CD8-positive, alpha-beta memory T cell (primary cell): ENCODE results near the gene NFIB. TPM values are rescaled to one million over a fixed set of nuclear protein-coding genes. Genes with fewer than 3 reads are reported as not detected.

Experiments
- CTCF ChIA-PET: fragments of 350-600 bp; sonication (Branson Sonifier 250); formaldehyde crosslinking; loops from one replicate; lab custom pipeline; 2021; ENCODE audit warnings: antibody characterized with exemption; lab: Charles Lee
- POLR2A ChIA-PET: fragments of 350-600 bp; sonication (Branson Sonifier 250); formaldehyde crosslinking; loops from one replicate; lab custom pipeline; 2021; ENCODE audit warnings: antibody characterized with exemption; lab: Charles Lee
- DNase-seq, 5 donors: peaks; one replicate each; pipeline versions ENCODE4 v3.0.0 to v3.0.0-alpha.2; 2020 to 2022; ENCODE audit warnings: mixed read lengths in 1 of 5
- H3K27ac ChIP-seq: one replicate; pipeline ENCODE4 v1.7.0; 2013; ENCODE audit warnings: low read depth, mild to moderate bottlenecking, low read length, moderate library complexity
- H3K27me3 ChIP-seq: 2 replicates; pipeline ENCODE4 v1.7.0; 2013; ENCODE audit warnings: low read length, mild to moderate bottlenecking; ENCODE audit not compliant: insufficient read depth, poor library complexity, severe bottlenecking
- H3K36me3 ChIP-seq: 2 replicates; pipeline ENCODE4 v1.7.0; 2013; ENCODE audit warnings: mild to moderate bottlenecking, low read length, moderate library complexity; ENCODE audit not compliant: insufficient read depth
- H3K4me1 ChIP-seq: 2 replicates; pipeline ENCODE4 v1.7.0; 2013; ENCODE audit warnings: mild to moderate bottlenecking, low read length, moderate library complexity; ENCODE audit not compliant: insufficient read depth
- H3K4me3 ChIP-seq: 2 replicates; pipeline ENCODE4 v1.7.0; 2013; ENCODE audit warnings: mild to moderate bottlenecking, low read length
- H3K9me3 ChIP-seq: 2 replicates; pipeline ENCODE4 v1.7.0; 2013; ENCODE audit warnings: mild to moderate bottlenecking, low read length
- H3K27ac Mint-ChIP-seq, 8 donors: one replicate each; pipeline ENCODE4 v1.8.0; 2020 to 2021; ENCODE audit warnings: mixed read lengths in 8 of 8, mild to moderate bottlenecking in 6 of 8, inconsistent platforms in 3 of 8, moderate library complexity in 3 of 8
- H3K27me3 Mint-ChIP-seq, 2 donors: one replicate each; pipeline ENCODE4 v1.8.0; 2020 to 2021; ENCODE audit warnings: mixed read lengths in 2 of 2, mild to moderate bottlenecking in 1 of 2, moderate library complexity in 1 of 2
- H3K36me3 Mint-ChIP-seq, 3 donors: one replicate each; pipeline ENCODE4 v1.8.0; 2020 to 2021; ENCODE audit warnings: mixed read lengths in 3 of 3, inconsistent platforms in 1 of 3, mild to moderate bottlenecking in 1 of 3
- H3K4me1 Mint-ChIP-seq, 3 donors: one replicate each; pipeline ENCODE4 v1.8.0; 2020 to 2021; ENCODE audit warnings: mixed read lengths in 3 of 3, inconsistent platforms in 1 of 3, mild to moderate bottlenecking in 1 of 3
- H3K4me3 Mint-ChIP-seq, 7 donors: one replicate each; pipeline ENCODE4 v1.8.0; 2020 to 2021; ENCODE audit warnings: mixed read lengths in 7 of 7, mild to moderate bottlenecking in 6 of 7, moderate library complexity in 4 of 7, inconsistent platforms in 2 of 7
- H3K9me3 Mint-ChIP-seq, 5 donors: one replicate each; pipeline ENCODE4 v1.8.0; 2020 to 2022; ENCODE audit warnings: mixed read lengths in 5 of 5, mild to moderate bottlenecking in 3 of 5, moderate library complexity in 2 of 5, inconsistent platforms in 1 of 5
- polyA plus RNA-seq: library from polyadenylated mRNA; unstranded; fragments of 300-500 nt; fragmentation: Illumina TruSeq; gene quantifications from one replicate; pipeline ENCODE4 v1.2.3, GENCODE V29; 2021
- total RNA-seq, 2 experiments: library from RNA; stranded (reverse); gene quantifications; one replicate each; pipeline ENCODE4 v1.2.3, GENCODE V29; 2021

The NFIB gene
- total and polyA plus RNA-seq, 3 experiments from 2014 or later = not detected

DNA sequence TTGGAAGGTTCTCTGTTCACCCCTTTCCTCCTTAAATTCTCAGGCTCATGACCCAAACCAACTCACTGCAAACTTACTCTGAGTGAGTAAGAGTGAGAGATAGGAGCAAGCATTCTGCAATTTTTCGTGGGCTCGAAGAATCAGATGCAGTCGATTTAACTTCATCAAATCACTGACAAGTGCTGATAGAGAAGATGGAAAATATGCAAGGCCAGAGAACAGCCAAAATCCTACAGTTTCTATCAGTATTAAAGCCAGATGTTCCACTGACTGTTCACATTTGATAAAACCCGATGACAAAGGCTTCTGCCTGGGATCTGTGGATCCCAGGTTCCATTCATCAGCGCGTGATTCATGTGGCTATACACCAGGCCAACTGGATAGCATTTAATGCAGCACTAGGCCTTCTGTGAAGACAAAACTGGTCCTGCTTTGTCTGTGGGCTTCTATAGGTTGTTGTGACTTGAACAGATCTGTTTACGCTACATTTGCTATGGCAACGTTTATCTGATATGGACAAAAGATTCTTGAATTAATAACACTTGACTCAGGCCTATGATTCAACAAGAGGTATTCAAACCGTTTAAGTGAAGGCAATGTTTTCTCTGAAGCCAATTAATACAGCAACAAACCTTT is 251.2 kb downstream of the NFIB start:
- ChIA-PET CTCF (no interaction called here), POLR2A (no interaction called here)
- no peak overlapping the region for H3K27ac ChIP-seq
- no peak overlapping the region for H3K4me3 ChIP-seq
- no peak overlapping the region for H3K27ac Mint-ChIP-seq
- peaks cover 0 to 4% (median 0%) of the 10 kb centered on the region in 5 donors for H3K9me3 Mint-ChIP-seq
- no peaks in the 10 kb centered on the region for H3K4me1 Mint-ChIP-seq
- no peaks in the 10 kb centered on the region for H3K36me3 Mint-ChIP-seq
- H3K4me1 ChIP-seq = no peaks in the 10 kb centered on the region
- no peak overlapping the region for H3K4me3 Mint-ChIP-seq
- no peaks in the 10 kb centered on the region for H3K27me3 ChIP-seq
- no peaks in the 10 kb centered on the region for H3K9me3 ChIP-seq
- no peaks in the 10 kb centered on the region for H3K27me3 Mint-ChIP-seq
- H3K36me3 ChIP-seq = no peaks in the 10 kb centered on the region
- no peak for DNase-seq

DNA sequence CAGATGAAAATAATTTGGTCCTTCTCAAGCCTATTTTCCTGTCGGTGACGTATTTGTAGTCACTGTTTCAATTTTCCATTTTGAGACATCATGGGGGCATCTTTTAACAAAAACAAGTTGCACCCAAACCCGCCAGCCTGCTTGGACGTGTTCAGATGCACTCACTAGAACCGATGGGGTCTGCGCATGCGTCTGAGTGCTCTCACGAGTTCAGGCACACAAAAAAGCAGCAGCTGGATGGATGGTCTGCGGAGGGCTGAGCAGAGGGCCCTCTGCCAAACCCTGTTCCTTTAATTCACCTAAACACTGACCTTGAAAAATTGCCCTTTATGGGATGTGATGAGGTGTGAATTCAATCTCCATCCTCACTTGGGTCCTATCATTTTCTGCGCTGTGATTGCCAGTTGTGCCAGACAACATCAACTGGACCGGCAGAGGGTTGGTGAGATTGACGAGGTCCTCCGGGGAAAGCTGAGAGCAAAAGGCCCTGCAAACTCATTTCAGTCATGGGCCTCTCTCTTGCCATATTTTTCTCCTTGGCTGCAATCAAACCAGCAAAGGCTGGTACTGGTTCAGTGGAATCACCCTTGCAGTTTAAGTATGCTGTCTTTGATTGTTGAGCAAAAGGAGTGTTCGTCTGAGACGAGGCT is 251.9 kb downstream of the NFIB start:
- H3K27ac ChIP-seq = no peak overlapping the region
- H3K4me3 ChIP-seq = no peak overlapping the region

DNA sequence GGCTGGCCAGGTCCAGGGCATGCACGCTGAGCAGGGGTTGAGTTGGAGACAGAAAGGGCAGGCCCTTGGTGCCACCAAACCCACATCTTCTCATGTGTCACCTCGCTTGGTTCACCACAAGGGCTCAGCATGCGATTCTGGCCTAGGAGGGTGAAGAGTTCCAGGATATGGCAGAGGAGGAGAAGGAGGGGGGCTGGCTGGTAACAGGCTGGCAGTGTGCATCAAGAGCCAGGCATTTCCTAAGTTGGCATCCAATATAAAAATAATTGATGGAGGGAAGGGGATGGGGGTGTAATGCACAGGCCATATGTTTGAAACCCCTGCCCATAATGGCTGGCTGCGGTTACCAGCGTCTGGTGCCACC is 255.6 kb downstream of the NFIB start:
- Mint-ChIP-seq H3K9me3 (peaks cover 0 to 3% (median 2%) of the 10 kb centered on the region in 5 donors), H3K36me3 (no peaks in the 10 kb centered on the region), H3K4me1 (no peaks in the 10 kb centered on the region), H3K27me3 (no peaks in the 10 kb centered on the region), H3K4me3 (no peak overlapping the region), H3K27ac (no peak overlapping the region)
- ChIA-PET POLR2A (no interaction called here), CTCF (no interaction called here)
- H3K36me3 ChIP-seq = no peaks in the 10 kb centered on the region
- DNase-seq = no peak
- no peaks in the 10 kb centered on the region for H3K4me1 ChIP-seq
- no peak overlapping the region for H3K27ac ChIP-seq
- no peak overlapping the region for H3K4me3 ChIP-seq
- no peaks in the 10 kb centered on the region for H3K9me3 ChIP-seq
- H3K27me3 ChIP-seq = no peaks in the 10 kb centered on the region

More for the DNA sequence above, 251.9 kb downstream of the NFIB start:
- H3K27ac Mint-ChIP-seq = no peak overlapping the region
- peaks cover 0 to 4% (median 2%) of the 10 kb centered on the region in 5 donors for H3K9me3 Mint-ChIP-seq
- DNase-seq = no peak
- H3K4me3 Mint-ChIP-seq = no peak overlapping the region
- no peaks in the 10 kb centered on the region for H3K4me1 ChIP-seq
- no peaks in the 10 kb centered on the region for H3K27me3 ChIP-seq
- H3K36me3 ChIP-seq = no peaks in the 10 kb centered on the region
- no peaks in the 10 kb centered on the region for H3K27me3 Mint-ChIP-seq
- POLR2A ChIA-PET = no interaction called here
- no peaks in the 10 kb centered on the region for H3K4me1 Mint-ChIP-seq
- no peaks in the 10 kb centered on the region for H3K36me3 Mint-ChIP-seq
- CTCF ChIA-PET = no interaction called here
- H3K9me3 ChIP-seq = no peaks in the 10 kb centered on the region

DNA sequence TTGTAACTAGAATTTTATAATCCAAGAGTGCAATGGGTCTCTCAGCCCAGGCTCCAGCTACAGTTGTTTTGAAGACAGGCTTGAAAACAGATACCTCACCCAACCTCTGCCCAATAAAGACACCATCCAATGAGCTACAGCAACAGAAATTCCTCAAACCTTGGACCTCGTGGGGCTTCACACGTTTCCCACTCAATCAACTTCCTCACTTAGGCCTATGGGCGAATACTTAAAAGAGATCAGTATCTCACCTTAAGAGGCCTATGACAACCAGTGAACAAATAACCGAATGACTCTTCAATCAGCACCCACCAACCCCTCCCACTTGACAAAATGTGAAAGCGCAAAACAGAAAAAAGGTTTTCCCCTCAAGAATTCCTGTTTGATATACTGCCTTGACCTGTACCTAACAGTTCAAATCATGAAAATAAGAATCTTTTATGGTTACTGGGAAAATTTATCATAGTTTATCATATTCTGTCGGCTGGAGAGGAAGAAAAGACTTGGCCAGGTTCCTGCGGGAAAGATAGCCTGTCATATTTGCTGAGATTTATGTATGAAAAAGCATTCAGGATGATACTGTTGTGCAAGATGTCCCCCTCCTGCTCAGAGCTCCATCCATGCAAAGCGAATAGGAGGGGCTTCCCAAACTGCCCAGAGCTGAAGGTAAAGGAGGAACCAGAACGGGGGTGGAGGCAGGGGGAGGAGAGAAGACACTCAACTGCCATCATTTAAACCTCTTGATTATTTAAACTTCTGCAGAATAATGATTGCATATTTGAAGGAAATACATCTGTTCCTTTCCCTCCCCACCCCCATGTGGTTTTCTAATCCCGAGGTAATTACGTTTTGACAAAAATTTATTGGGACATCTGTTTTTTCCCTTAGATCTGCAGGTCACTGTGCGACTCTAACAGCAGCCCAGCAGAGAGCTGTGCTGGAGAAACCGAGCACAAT is 256.3 kb downstream of the NFIB start:
- peaks cover 0 to 3% (median 2%) of the 10 kb centered on the region in 5 donors for H3K9me3 Mint-ChIP-seq
- no peak overlapping the region for H3K27ac Mint-ChIP-seq
- ChIA-PET POLR2A (no interaction called here), CTCF (no interaction called here)
- no peak overlapping the region for H3K4me3 Mint-ChIP-seq
- H3K4me1 Mint-ChIP-seq = no peaks in the 10 kb centered on the region
- Histone ChIP-seq H3K36me3 (no peaks in the 10 kb centered on the region), H3K27ac (no peak overlapping the region), H3K4me1 (no peaks in the 10 kb centered on the region), H3K9me3 (no peaks in the 10 kb centered on the region), H3K4me3 (no peak overlapping the region), H3K27me3 (no peaks in the 10 kb centered on the region)
- no peaks in the 10 kb centered on the region for H3K36me3 Mint-ChIP-seq
- H3K27me3 Mint-ChIP-seq = no peaks in the 10 kb centered on the region
- no peak for DNase-seq

DNA sequence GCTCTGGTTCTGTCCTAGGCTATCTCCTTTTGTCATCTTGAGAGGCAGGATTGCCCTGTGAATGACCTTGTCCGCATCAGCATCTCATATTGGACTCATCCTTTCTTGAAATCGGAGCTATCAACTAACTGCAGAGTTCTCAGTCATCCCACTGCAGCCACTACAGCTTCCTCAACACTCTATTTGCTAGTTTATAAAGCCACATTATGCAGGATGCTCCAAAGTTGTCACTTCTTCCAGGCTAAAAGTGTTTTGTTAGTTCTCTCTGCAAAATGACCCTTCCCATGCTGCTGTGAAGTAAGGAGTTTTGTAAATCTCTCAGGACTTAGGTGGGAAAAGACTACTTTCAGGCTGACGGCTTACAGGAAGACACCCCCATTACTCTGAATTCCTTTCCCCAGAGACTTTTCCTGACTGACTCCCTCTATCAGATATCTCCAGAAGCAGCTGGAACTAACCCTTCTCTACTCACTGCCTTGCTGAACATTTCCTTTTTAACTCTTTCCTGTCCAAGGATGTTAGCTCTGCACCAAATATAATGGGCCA is 257.6 kb downstream of the NFIB start:
- H3K4me3 Mint-ChIP-seq = no peak overlapping the region
- POLR2A ChIA-PET = no interaction called here
- CTCF ChIA-PET = no interaction called here

DNA sequence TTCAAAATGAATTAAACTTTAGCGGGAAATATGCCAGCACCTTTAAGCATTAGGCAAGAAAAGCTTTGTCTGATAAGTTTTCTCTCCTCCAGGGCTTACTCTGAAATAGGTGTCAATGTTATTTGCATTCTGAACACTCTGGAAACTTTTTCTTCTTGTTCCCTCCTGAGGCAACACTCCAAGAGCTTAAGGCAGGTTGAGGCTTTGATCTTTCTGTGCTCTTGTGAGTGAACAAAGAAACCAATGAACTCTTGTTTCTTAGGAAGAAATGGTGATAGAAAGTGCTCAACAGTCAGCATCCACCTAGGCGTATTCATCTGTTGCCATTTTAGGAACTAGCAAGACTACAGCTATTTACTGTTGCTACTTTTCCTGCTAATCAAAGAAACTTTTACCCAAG is 259.8 kb downstream of the NFIB start:
- Histone ChIP-seq H3K4me1 (no peaks in the 10 kb centered on the region), H3K4me3 (no peak overlapping the region), H3K36me3 (no peaks in the 10 kb centered on the region), H3K9me3 (no peaks in the 10 kb centered on the region), H3K27me3 (no peaks in the 10 kb centered on the region), H3K27ac (no peak overlapping the region)
- no peak overlapping the region for H3K4me3 Mint-ChIP-seq
- CTCF ChIA-PET = no interaction called here
- H3K4me1 Mint-ChIP-seq = no peaks in the 10 kb centered on the region
- H3K9me3 Mint-ChIP-seq = peaks cover 0 to 13% (median 3%) of the 10 kb centered on the region in 5 donors
- H3K27me3 Mint-ChIP-seq = no peaks in the 10 kb centered on the region
- no peak overlapping the region for H3K27ac Mint-ChIP-seq
- DNase-seq = no peak
- POLR2A ChIA-PET = no interaction called here
- no peaks in the 10 kb centered on the region for H3K36me3 Mint-ChIP-seq

More for the DNA sequence above, 257.6 kb downstream of the NFIB start:
- Histone ChIP-seq H3K27ac (no peak overlapping the region), H3K27me3 (no peaks in the 10 kb centered on the region), H3K4me1 (no peaks in the 10 kb centered on the region), H3K36me3 (no peaks in the 10 kb centered on the region), H3K9me3 (no peaks in the 10 kb centered on the region), H3K4me3 (no peak overlapping the region)
- Mint-ChIP-seq H3K9me3 (peaks cover 0 to 13% (median 2%) of the 10 kb centered on the region in 5 donors), H3K4me1 (no peaks in the 10 kb centered on the region), H3K27ac (no peak overlapping the region), H3K36me3 (no peaks in the 10 kb centered on the region), H3K27me3 (no peaks in the 10 kb centered on the region)
- DNase-seq = no peak

DNA sequence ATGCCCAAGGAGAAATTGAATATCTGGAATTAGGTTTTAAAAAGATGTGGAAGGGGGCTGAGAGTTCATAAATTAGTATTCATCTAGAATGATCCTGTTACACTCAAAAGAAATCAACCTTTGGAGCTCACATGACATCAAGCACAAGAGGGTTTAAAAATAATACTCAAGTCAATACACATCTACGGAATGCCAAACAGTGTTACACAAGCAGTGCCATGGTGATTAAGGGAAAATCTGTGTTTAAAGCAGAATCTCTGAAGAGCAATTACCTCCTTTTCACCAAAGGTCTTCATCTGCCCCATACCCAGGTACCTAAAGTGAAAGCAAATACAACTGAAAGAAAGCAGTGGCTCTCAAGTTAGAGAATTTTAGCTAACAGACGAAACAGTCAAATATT is 261.6 kb downstream of the NFIB start:
- Histone ChIP-seq H3K4me1 (no peaks in the 10 kb centered on the region), H3K27me3 (no peaks in the 10 kb centered on the region), H3K9me3 (no peaks in the 10 kb centered on the region), H3K4me3 (no peak overlapping the region), H3K36me3 (no peaks in the 10 kb centered on the region), H3K27ac (no peak overlapping the region)
- H3K27me3 Mint-ChIP-seq = no peaks in the 10 kb centered on the region
- DNase-seq = no peak
- H3K9me3 Mint-ChIP-seq = peaks cover 0 to 13% (median 5%) of the 10 kb centered on the region in 5 donors
- POLR2A ChIA-PET = no interaction called here
- CTCF ChIA-PET = no interaction called here
- H3K36me3 Mint-ChIP-seq = no peaks in the 10 kb centered on the region
- H3K4me3 Mint-ChIP-seq = no peak overlapping the region
- H3K4me1 Mint-ChIP-seq = no peaks in the 10 kb centered on the region
- H3K27ac Mint-ChIP-seq = no peak overlapping the region

DNA sequence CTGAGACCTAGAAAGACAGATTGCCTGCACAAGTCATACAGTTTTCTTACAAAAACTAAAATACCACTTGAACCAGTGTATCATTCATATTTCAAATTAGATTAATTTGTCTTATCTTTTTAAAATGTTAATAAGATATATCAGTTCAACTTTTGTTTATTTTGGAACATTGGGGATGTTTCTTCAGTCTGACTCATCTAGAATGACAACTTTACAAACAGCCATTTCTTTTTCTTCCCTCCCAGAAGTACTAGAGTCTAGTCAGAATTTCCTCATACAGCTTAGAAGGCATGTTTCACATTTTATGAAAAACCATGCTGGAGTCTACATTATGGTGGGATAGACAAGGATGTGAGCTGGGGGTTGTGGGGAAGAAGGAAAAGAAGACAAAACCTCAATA is 262.5 kb downstream of the NFIB start:
- Mint-ChIP-seq H3K27ac (no peak overlapping the region), H3K4me1 (no peaks in the 10 kb centered on the region), H3K36me3 (no peaks in the 10 kb centered on the region), H3K27me3 (no peaks in the 10 kb centered on the region), H3K4me3 (no peak overlapping the region), H3K9me3 (peaks cover 0 to 13% (median 3%) of the 10 kb centered on the region in 5 donors)
- Histone ChIP-seq H3K27me3 (no peaks in the 10 kb centered on the region), H3K9me3 (no peaks in the 10 kb centered on the region), H3K36me3 (no peaks in the 10 kb centered on the region), H3K4me3 (no peak overlapping the region), H3K27ac (no peak overlapping the region), H3K4me1 (no peaks in the 10 kb centered on the region)
- ChIA-PET POLR2A (no interaction called here), CTCF (no interaction called here)
- DNase-seq = no peak
